Measurements from ENCODE around the gene NR5A1. TPM values are rescaled to one million over a fixed set of nuclear protein-coding genes. Genes with fewer than 3 reads are reported as not detected.

The NR5A1 gene
- total RNA-seq, 1 donor from 2014 or later, result not detected

DNA sequence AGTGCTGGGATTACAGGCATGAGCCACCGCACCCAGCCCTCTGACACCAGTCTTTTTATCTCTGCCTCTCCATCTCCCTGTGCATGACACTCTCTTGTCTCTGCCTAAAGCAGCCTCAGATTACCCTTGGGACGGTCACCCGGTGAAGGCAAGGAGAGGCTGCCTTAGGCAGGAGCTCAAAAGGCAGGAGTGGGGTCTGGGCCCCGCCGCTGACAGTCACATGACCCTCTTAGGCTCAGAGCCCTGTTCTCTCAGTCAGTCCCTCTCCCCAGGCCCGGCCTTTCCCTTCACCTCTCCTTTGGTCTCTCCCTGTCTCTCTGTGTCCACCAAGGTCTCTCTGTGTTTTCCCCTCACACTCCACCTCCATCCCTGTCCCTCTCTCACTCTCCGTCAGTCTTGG, 34.4 kb downstream of the NR5A1 start:
- TF ChIP-seq, protein P1, sequence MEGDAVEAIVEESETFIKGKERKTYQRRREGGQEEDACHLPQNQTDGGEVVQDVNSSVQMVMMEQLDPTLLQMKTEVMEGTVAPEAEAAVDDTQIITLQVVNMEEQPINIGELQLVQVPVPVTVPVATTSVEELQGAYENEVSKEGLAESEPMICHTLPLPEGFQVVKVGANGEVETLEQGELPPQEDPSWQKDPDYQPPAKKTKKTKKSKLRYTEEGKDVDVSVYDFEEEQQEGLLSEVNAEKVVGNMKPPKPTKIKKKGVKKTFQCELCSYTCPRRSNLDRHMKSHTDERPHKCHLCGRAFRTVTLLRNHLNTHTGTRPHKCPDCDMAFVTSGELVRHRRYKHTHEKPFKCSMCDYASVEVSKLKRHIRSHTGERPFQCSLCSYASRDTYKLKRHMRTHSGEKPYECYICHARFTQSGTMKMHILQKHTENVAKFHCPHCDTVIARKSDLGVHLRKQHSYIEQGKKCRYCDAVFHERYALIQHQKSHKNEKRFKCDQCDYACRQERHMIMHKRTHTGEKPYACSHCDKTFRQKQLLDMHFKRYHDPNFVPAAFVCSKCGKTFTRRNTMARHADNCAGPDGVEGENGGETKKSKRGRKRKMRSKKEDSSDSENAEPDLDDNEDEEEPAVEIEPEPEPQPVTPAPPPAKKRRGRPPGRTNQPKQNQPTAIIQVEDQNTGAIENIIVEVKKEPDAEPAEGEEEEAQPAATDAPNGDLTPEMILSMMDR (conservative IDR thresholded peaks at IDR 0.05; ENCODE audit: low read depth, low read length), result no peak
- no peak for DNase-seq (ENCODE audit: low read depth)
- H3K4me3 ChIP-seq (ENCODE audit: low read depth, low read length), result no peak overlapping the region

DNA sequence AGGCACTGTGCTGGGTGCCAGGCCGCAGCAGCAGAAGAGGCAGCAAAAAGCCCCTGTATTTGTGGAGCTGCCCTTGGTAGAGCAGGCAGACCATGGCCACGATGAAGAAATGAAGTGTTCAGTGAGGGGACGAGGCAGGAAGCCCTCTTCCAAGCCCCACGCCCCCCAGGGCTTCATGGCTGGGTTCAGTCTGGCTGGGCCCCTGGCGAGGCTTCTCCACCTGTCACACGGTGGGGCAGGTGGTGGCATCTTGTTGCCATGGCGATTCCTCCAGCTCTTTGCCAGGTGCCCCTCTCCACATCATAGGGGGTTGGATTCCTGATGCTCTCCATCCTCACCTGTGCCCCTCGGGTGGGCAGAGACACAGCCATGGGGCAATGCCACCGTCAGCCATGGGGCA, 35.4 kb downstream of the NR5A1 start:
- TF ChIP-seq, protein P1 (conservative IDR thresholded peaks at IDR 0.05; ENCODE audit: low read depth, low read length), result no peak
- H3K4me3 ChIP-seq (ENCODE audit: low read depth, low read length), result no peak overlapping the region

DNA sequence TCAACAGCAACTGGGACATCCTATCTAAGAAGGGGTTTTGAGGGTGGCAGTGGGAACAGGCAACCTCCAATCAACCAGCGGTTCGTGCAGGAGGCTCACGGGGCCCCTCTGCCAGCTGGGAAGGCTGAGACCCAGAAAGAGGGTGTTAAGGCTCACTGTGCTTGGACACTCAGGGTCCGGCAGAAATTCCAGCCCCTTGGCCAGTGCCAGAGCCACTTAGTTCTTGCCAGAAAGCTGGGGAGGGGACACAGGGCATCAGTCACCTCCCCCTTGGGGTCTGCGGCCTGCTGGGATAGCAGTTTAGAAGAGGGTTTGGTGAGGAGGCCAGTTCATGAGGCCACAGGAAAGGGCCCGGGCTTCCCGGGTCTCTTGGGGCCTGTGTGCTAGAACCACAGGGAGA, 36.5 kb downstream of the NR5A1 start:
- TF ChIP-seq, protein P1 (conservative IDR thresholded peaks at IDR 0.05; ENCODE audit: low read depth, low read length), result no peak
- H3K4me3 ChIP-seq (ENCODE audit: low read depth, low read length), result no peak overlapping the region
- DNase-seq (ENCODE audit: low read depth), result no peak

More for the DNA sequence above, 35.4 kb downstream of the NR5A1 start:
- no peak for DNase-seq (ENCODE audit: low read depth)

DNA sequence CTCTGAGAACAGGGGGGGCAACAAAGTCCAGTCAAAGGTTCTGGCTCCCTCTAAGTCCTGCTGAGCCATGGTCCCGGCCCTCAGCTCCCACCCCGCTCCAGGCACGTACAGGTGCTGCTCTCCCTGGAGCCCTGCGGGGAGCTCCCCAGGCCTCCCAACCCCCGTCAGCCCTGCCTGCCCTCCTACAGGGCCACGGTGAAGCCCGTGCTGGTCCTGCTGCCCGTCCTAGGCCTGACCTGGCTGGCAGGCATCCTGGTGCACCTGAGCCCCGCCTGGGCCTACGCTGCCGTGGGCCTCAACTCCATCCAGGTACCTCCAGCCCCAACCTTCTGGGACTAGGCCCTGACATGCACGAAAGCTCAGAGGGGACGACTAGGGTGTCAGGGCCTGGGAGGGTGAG, 36.9 kb downstream of the NR5A1 start:
- TF ChIP-seq, protein P1 (conservative IDR thresholded peaks at IDR 0.05; ENCODE audit: low read depth, low read length), result no peak
- H3K4me3 ChIP-seq (ENCODE audit: low read depth, low read length), result no peak overlapping the region
- no peak for DNase-seq (ENCODE audit: low read depth)

DNA sequence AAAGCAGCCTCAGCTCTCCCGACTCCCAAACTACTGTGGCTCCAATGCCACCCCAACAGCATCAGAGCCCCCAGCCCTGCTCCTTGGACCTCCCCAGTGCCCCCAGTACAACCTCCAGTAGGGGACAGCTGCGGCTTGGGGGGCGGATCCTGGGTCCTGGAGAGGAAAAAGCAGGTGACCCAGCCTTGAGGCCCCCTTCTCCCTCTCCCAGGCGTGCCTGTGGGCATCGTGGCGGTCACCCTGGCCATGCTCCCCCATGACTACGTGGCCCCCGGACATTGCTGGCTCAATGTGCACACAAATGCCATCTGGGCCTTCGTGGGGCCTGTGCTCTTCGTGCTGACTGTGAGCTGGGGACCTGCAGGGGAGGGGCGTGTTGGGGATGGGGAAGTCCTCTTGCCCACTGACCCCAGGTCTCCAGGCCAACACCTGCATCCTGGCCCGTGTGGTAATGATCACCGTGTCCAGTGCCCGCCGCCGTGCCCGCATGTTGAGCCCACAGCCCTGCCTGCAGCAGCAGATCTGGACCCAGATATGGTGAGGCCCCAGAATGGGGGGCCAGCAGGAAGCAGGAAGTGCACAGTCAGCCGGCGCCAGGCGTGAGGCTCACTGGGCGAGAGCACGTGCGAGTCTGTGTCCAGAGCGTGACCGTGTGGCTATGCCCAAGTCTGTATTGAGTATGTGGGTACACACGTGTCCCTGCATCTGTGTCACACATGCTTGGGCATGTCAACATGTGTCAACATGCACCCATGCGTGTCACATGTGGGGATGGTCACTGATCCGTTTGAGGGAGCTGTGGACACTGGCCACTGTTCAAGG, 38.0 kb downstream of the NR5A1 start:
- TF ChIP-seq, protein P1 (conservative IDR thresholded peaks at IDR 0.05; ENCODE audit: low read depth, low read length), result no peak
- no peak for DNase-seq (ENCODE audit: low read depth)
- no peak overlapping the region for H3K4me3 ChIP-seq (ENCODE audit: low read depth, low read length)

DNA sequence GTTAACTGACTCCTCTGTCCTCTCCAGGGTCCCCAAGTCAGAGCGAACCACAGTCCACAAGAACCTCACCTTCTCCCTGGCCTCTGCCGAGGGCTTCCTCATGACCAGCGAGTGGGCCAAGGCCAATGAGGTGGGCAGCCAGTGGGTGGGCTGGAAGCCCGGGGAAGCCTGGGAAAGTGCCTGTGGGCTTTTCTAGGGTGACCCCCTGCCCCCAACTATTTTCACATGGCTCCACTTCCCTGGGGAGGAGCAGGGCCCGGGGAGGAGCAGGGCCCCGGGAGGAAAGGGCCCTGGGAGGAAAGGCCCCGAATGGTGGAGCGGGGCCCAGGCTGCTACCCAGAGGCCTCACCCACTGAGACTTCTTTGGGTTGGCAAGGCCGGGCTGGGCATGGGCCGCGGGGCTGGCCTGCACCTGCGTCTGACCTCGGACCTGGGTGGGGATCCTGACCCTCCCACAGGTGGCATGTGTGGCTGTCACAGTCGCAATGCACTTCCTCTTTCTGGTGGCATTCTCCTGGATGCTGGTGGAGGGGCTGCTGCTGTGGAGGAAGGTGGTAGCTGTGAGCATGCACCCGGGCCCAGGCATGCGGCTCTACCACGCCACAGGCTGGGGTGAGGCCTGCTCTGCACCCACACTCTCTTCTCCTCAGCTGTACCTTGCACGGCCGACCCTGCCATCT, 39.0 kb downstream of the NR5A1 start:
- no peak for DNase-seq (ENCODE audit: low read depth)
- TF ChIP-seq, protein P1 (conservative IDR thresholded peaks at IDR 0.05; ENCODE audit: low read depth, low read length), result no peak
- no peak overlapping the region for H3K4me3 ChIP-seq (ENCODE audit: low read depth, low read length)

Data from epithelial cell of proximal tubule (primary cell).